ENCODE data around the gene SLC45A2. TPM values are rescaled to one million over a fixed set of nuclear protein-coding genes. Genes with fewer than 3 reads are reported as not detected.

SLC45A2 gene
- total RNA-seq, 1 experiment from 2014 or later, result not detected

- ChIA-PET POLR2A (no interaction called here), CTCF (interaction anchor here (1.0 to 3.2 kb wide), 15 partner anchors 9 to 541 kb away, joined by 3 to 57 read pairs (median 6); partner anchors contain the start of gene ADAMTS12)
These were observed 50.3 kb downstream of the SLC45A2 start for GRCh38 chr5:33934176-33934575.

GRCh38 chr5:33933723-33934169 lies 50.7 kb downstream of the SLC45A2 start:
- Mint-ChIP-seq H3K27me3 (ENCODE audit: low read depth) (peaks cover 29% of the 10 kb centered on the region), H3K27ac (no peak overlapping the region), H3K36me3 (no peaks in the 10 kb centered on the region), H3K4me1 (peaks cover 43% of the 10 kb centered on the region), H3K9me3 (no peaks in the 10 kb centered on the region), H3K4me3 (no peak overlapping the region)
- no peak for ATAC-seq
- POLR2A ChIA-PET, result no interaction called here
- CTCF ChIA-PET, result interaction anchor here (1.1 to 3.2 kb wide), 10 partner anchors 9 to 542 kb away, joined by 3 to 57 read pairs (median 6); partner anchors contain the start of gene ADAMTS12
- TF ChIP-seq ZNF423 (CRISPR knock-in tag; IDR thresholded peaks at IDR 0.05), result no peak
- TF ChIP-seq ZNF121 (CRISPR knock-in tag; IDR thresholded peaks at IDR 0.05), result no peak
- TF ChIP-seq IRF2 (CRISPR knock-in tag; IDR thresholded peaks at IDR 0.05; ENCODE audit: borderline replicate concordance, low read depth), result no peak
- no peak for TF ChIP-seq MYBL2 (CRISPR knock-in tag; IDR thresholded peaks at IDR 0.05)
- no peak for TF ChIP-seq E2F1 (CRISPR knock-in tag; IDR thresholded peaks at IDR 0.05)
- no peak for TF ChIP-seq ATF6 (CRISPR knock-in tag; IDR thresholded peaks at IDR 0.05)
- no peak for TF ChIP-seq ZMAT4 (CRISPR knock-in tag; IDR thresholded peaks at IDR 0.05)
- TF ChIP-seq RELA (CRISPR knock-in tag; IDR thresholded peaks at IDR 0.05; ENCODE audit: borderline replicate concordance), result no peak
- no peak for TF ChIP-seq ZNF317 (CRISPR knock-in tag; IDR thresholded peaks at IDR 0.05; ENCODE audit: borderline replicate concordance, low read depth)
- TF ChIP-seq HMGA2 (CRISPR knock-in tag; IDR thresholded peaks at IDR 0.05), result no peak
- TF ChIP-seq CREM (CRISPR knock-in tag; IDR thresholded peaks at IDR 0.05), result no peak
- no peak for TF ChIP-seq ZNF425 (CRISPR knock-in tag; conservative IDR thresholded peaks at IDR 0.05)
- no peak for TF ChIP-seq ZNF396 (CRISPR knock-in tag; IDR thresholded peaks at IDR 0.05; ENCODE audit: borderline replicate concordance)
- TF ChIP-seq ATF2 (CRISPR knock-in tag; IDR thresholded peaks at IDR 0.05; ENCODE audit: borderline replicate concordance, low read depth), result no peak
- no peak for TF ChIP-seq IRF1 (CRISPR knock-in tag; IDR thresholded peaks at IDR 0.05)
- TF ChIP-seq SMAD4 (CRISPR knock-in tag; IDR thresholded peaks at IDR 0.05), result no peak
- DNase-seq (ENCODE audit: low spot score), result no peak

More at GRCh38 chr5:33934176-33934575, 50.3 kb downstream of the SLC45A2 start:
- Mint-ChIP-seq H3K27me3 (ENCODE audit: low read depth) (peaks cover 29% of the 10 kb centered on the region), H3K4me3 (no peak overlapping the region), H3K36me3 (no peaks in the 10 kb centered on the region), H3K27ac (no peak overlapping the region), H3K4me1 (peaks cover 38% of the 10 kb centered on the region), H3K9me3 (no peaks in the 10 kb centered on the region)
- DNase-seq (ENCODE audit: low spot score) (no peak), ATAC-seq (no peak)
- no peak for TF ChIP-seq CTCF (IDR thresholded peaks at IDR 0.05)
- no peak for TF ChIP-seq TCF7 (CRISPR knock-in tag; IDR thresholded peaks at IDR 0.05; ENCODE audit: low read depth)

All from WTC11 (cell line).